PC-3 (cell line): ENCODE data around the gene JARID2.

Experiments used
- CTCF ChIP-seq: fragments of 300-600 bp; sonication (generic); conservative IDR thresholded peaks from 2 replicates; pipeline ENCODE4 v1.5.1; 2017; ENCODE audit warnings: antibody characterized with exemption, low read depth, mild to moderate bottlenecking, low read length
- EZH2 ChIP-seq: fragments of 300-600 bp; sonication (generic); IDR thresholded peaks from one replicate; pipeline ENCODE4 v1.6.1; 2017; ENCODE audit warnings: antibody characterized with exemption, mild to moderate bottlenecking, low read length; ENCODE audit not compliant: unreplicated experiment
- EZH2phosphoT487 ChIP-seq: fragments of 300-600 bp; sonication (generic); IDR thresholded peaks from 2 replicates; pipeline ENCODE4 v1.6.1; 2018; ENCODE audit warnings: mild to moderate bottlenecking, antibody characterized with exemption, low read length, borderline replicate concordance

- TF ChIP-seq EZH2phosphoT487, result no peak
- no peak for TF ChIP-seq CTCF
- no peak for TF ChIP-seq EZH2
Observed at GRCh38 chr6:15356937-15357336, 111.1 kb downstream of the JARID2 start.
